Cardiac muscle cell (in vitro differentiated cells and primary cell): ENCODE data around the gene HRNR. TPM values are rescaled to one million over a fixed set of nuclear protein-coding genes. Genes with fewer than 3 reads are reported as not detected.

ENCODE experiments used
- DNase-seq, 2 donors: peaks; one replicate each; pipeline versions ENCODE4 v3.0.0 to v3.0.0-alpha.2; 2010 to 2017; ENCODE audit warnings: low read depth in 1 of 2, low spot score in 1 of 2
- H3K27ac ChIP-seq: fragments of 200-600 bp; sonication (generic); 2 replicates; pipeline ENCODE4 v1.5.1; 2016
- H3K27me3 ChIP-seq: fragments of 200-600 bp; sonication (generic); 2 replicates; pipeline ENCODE4 v1.6.0; 2016; ENCODE audit warnings: control low read depth
- H3K36me3 ChIP-seq: fragments of 200-600 bp; sonication (generic); 2 replicates; pipeline ENCODE4 v1.5.1; 2016; ENCODE audit warnings: control low read depth
- H3K4me1 ChIP-seq: fragments of 200-600 bp; sonication (generic); 2 replicates; pipeline ENCODE4 v1.8.1; 2017; ENCODE audit warnings: low read depth, mild to moderate bottlenecking, mixed run types
- H3K4me3 ChIP-seq: fragments of 200-600 bp; sonication (generic); 2 replicates; pipeline ENCODE4 v1.5.1; 2016; ENCODE audit warnings: mild to moderate bottlenecking
- H3K9me3 ChIP-seq: fragments of 200-600 bp; sonication (generic); 2 replicates; pipeline ENCODE4 v1.5.1; 2017; ENCODE audit warnings: low read depth, mild to moderate bottlenecking, control low read depth
- CTCF ChIP-seq: IDR thresholded peaks from 2 replicates; pipeline ENCODE4 v1.5.1; 2012; ENCODE audit warnings: low read depth, mild to moderate bottlenecking, low read length
- polyA plus RNA-seq: library from polyadenylated mRNA; unstranded; fragments of >200 nt; fragmentation: Nextera tagmentation; extraction: Ambion mirVana; gene quantifications from 2 replicates; pipeline ENCODE4 v1.2.1, GENCODE V29; 2016
- total RNA-seq: library from RNA; depleted of rRNA; stranded (reverse); fragments of >200 nt; gene quantifications from 2 replicates; pipeline ENCODE4 v1.2.3, GENCODE V29; 2016

HRNR gene
- total and polyA plus RNA-seq, 2 experiments from 2014 or later, result not detected

GRCh38 chr1:152185544-152186391, 38.2 kb downstream of the HRNR start:
- peak; percentile 78 for TF ChIP-seq CTCF
- no peaks in the 10 kb centered on the region for H3K9me3 ChIP-seq
- H3K36me3 ChIP-seq, result no peaks in the 10 kb centered on the region
- DNase-seq, result peak in 1 of 2 donors; percentile 78
- no peak overlapping the region for H3K27ac ChIP-seq
- no peaks in the 10 kb centered on the region for H3K4me1 ChIP-seq
- H3K4me3 ChIP-seq, result no peak overlapping the region
- no peaks in the 10 kb centered on the region for H3K27me3 ChIP-seq

- Histone ChIP-seq H3K27me3 (no peaks in the 10 kb centered on the region), H3K4me3 (no peak overlapping the region), H3K4me1 (no peaks in the 10 kb centered on the region), H3K9me3 (no peaks in the 10 kb centered on the region), H3K27ac (no peak overlapping the region), H3K36me3 (no peaks in the 10 kb centered on the region)
- TF ChIP-seq CTCF, result no peak
- peak in 1 of 2 donors; percentile 89 for DNase-seq
Observed at GRCh38 chr1:152182944-152183361, 41.0 kb downstream of the HRNR start.

- H3K9me3 ChIP-seq, result no peaks in the 10 kb centered on the region
- no peaks in the 10 kb centered on the region for H3K4me1 ChIP-seq
- H3K27ac ChIP-seq, result no peak overlapping the region
- no peaks in the 10 kb centered on the region for H3K27me3 ChIP-seq
- no peak overlapping the region for H3K4me3 ChIP-seq
- peak; percentile 54 for TF ChIP-seq CTCF
- no peaks in the 10 kb centered on the region for H3K36me3 ChIP-seq
- peak in 1 of 2 donors; percentile 46 for DNase-seq
Observed at GRCh38 chr1:152182431-152182830, 41.6 kb downstream of the HRNR start.

- no peak for TF ChIP-seq CTCF
- no peak overlapping the region for H3K27ac ChIP-seq
- no peak overlapping the region for H3K4me3 ChIP-seq
- H3K9me3 ChIP-seq, result no peaks in the 10 kb centered on the region
- H3K36me3 ChIP-seq, result no peaks in the 10 kb centered on the region
- no peaks in the 10 kb centered on the region for H3K4me1 ChIP-seq
- no peaks in the 10 kb centered on the region for H3K27me3 ChIP-seq
- DNase-seq, result peak in 1 of 2 donors; percentile 21
Observed at GRCh38 chr1:152179566-152179965, 44.4 kb downstream of the HRNR start.

GRCh38 chr1:152170287-152170905, 53.6 kb downstream of the HRNR start:
- no peak for TF ChIP-seq CTCF
- Histone ChIP-seq H3K27me3 (no peaks in the 10 kb centered on the region), H3K27ac (no peak overlapping the region), H3K4me3 (no peak overlapping the region), H3K36me3 (no peaks in the 10 kb centered on the region), H3K9me3 (no peaks in the 10 kb centered on the region), H3K4me1 (no peaks in the 10 kb centered on the region)
- no peak for DNase-seq
